RWPE1 (cell line): ENCODE measurements around the gene SMARCC2.
A peak's percentile ranks its signal among the peaks of the same experiment; 100 is the strongest.

Experiments used
- CTCF ChIA-PET: fragments of 350-600 bp; sonication (Branson Sonifier 250); formaldehyde crosslinking; extraction: SDS; loops from one replicate; lab custom pipeline; 2021; lab: Yijun Ruan, JAX
- POLR2A ChIA-PET: fragments of 400-600 bp; formaldehyde crosslinking; extraction: SDS; loops from one replicate; lab custom pipeline; 2020; ENCODE audit warnings: antibody characterized with exemption; ENCODE audit not compliant: low non-redundant PET; lab: Yijun Ruan, JAX
- DNase-seq: peaks from one replicate; pipeline ENCODE4 v3.0.0; 2012; ENCODE audit warnings: low spot score
- H3K27ac ChIP-seq: fragments of 450-650 bp; 2 replicates; pipeline ENCODE4 v1.5.1; 2017
- CTCF ChIP-seq: fragments of 450-650 bp; conservative IDR thresholded peaks from 2 replicates; pipeline ENCODE4 v1.5.1; 2017; ENCODE audit warnings: low read depth, mild to moderate bottlenecking

The SMARCC2 gene

DNA sequence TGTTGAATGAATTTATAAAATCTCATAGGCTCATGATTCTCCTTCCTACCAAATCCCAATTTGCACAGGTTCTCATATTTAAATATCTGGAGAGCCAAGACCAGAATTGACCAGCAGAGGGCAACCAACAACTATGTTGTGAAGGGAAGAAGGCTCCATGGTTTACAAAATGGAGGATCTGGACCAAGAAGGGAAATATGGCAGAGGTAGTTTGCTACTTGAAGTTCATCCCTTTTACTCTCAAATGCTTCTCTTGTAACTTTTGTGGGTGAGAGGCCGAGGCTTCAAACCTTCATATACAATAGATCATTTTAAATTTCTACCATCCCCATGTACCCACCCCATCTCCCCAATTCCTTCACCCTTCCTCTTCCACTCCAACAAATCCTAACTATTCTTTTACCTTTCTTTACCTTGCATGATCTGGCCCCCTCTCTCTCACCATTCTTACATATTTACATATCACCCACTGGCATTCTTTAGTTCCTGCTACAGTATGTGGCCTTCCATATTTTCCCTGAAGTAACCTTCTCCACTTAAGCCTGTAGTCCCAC, 3.8 kb upstream of the SMARCC2 start:
- H3K27ac ChIP-seq, result no peak overlapping the region
- ChIA-PET POLR2A (no interaction called here), CTCF (no interaction called here)
- peak; percentile 52 for DNase-seq
- peak; percentile 79 for TF ChIP-seq CTCF

DNA sequence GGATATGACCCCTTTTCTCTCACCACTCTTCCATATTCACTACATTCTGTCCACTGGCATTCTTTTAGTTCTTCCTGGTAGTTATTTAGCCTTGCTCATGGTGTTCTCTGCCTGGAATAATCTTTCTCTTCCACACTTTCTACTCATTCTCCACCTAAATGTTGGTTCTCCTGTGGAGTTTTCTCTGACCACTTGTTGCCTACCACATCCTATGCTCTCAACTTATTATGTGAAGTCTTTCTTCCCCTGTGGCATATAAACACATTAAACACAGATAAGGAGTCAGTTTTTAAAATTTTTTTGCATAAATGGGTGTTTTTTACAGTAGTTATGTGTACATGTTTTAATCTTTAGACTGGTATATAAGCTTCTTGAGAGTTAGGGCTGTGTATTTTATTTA, 3.3 kb upstream of the SMARCC2 start:
- POLR2A ChIA-PET, result no interaction called here
- CTCF ChIA-PET, result no interaction called here
- TF ChIP-seq CTCF, result no peak
- DNase-seq, result no peak
- no peak overlapping the region for H3K27ac ChIP-seq

- CTCF ChIA-PET, result interaction anchor here (1.1 to 4.3 kb wide), 3 partner anchors 11 to 126 kb away, joined by 4 to 21 read pairs (median 11); partner anchors contain the start of gene ESYT1
- no peak for DNase-seq
- H3K27ac ChIP-seq, result peak overlapping the region; percentile 96
- no peak for TF ChIP-seq CTCF
- POLR2A ChIA-PET, result interaction anchor here (0.7 kb wide), 1 partner anchor 24 kb away, joined by 5 read pairs; no protein-coding TSS in a partner anchor
Observed at GRCh38 chr12:56190695-56191155, 1.4 kb upstream of the SMARCC2 start.

GRCh38 chr12:56189918-56190694, 823 bp upstream of the SMARCC2 start:
- peak; percentile 71 for DNase-seq
- POLR2A ChIA-PET, result interaction anchor here (0.6 to 1.1 kb wide), 6 partner anchors 25 to 960 kb away, joined by 3 to 6 read pairs (median 4); partner anchors contain the start of genes ESYT1, MYL6, RNF41 and ZC3H10
- CTCF ChIA-PET, result interaction anchor here (0.5 to 4.3 kb wide), 26 partner anchors 9 to 453 kb away, joined by 3 to 36 read pairs (median 5); partner anchors contain the start of genes ANKRD52, ESYT1, RNF41 and ZC3H10
- H3K27ac ChIP-seq, result peak overlapping the region; percentile 96
- no peak for TF ChIP-seq CTCF

DNA sequence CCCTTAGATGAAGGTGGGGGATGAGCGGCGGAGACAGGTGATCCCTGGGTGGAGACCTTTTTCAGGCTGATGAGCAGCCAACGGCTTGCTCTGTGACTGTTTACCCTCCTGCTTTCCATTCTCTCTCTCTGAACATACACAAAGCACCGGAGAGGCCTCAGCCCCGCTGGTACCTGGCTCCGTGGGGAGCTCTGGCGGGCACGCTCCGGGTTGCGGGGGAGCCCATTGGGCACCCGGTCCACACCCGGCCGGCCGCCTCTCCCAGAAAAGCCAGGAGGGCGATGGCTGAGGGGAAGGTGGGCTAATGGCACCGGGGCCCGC, 545 bp downstream of the SMARCC2 start:
- TF ChIP-seq CTCF, result no peak
- H3K27ac ChIP-seq, result peak overlapping the region; percentile 96
- no peak for DNase-seq
- CTCF ChIA-PET, result interaction anchor here (0.7 to 4.3 kb wide), 12 partner anchors 10 to 233 kb away, joined by 3 to 36 read pairs (median 6); partner anchors contain the start of genes ANKRD52, ESYT1 and ZC3H10
- POLR2A ChIA-PET, result interaction anchor here (0.9 to 1.0 kb wide), 2 partner anchors 33 to 71 kb away, joined by 3 read pairs; partner anchors contain the start of gene ZC3H10

GRCh38 chr12:56188131-56188777, 1.0 kb downstream of the SMARCC2 start:
- peak overlapping the region; percentile 96 for H3K27ac ChIP-seq
- ChIA-PET CTCF (interaction anchor here (0.7 to 4.3 kb wide), 6 partner anchors 14 to 233 kb away, joined by 3 to 36 read pairs (median 8); partner anchors contain the start of genes ESYT1 and ZC3H10), POLR2A (interaction anchor here (0.9 to 1.0 kb wide), 2 partner anchors 33 to 70 kb away, joined by 3 read pairs; partner anchors contain the start of gene ZC3H10)
- no peak for TF ChIP-seq CTCF
- no peak for DNase-seq
